Measurements from ENCODE around the gene C1orf116.

GRCh38 chr1:207045453-207045852, 12.9 kb upstream of the C1orf116 start:
- TF ChIP-seq, protein P1, sequence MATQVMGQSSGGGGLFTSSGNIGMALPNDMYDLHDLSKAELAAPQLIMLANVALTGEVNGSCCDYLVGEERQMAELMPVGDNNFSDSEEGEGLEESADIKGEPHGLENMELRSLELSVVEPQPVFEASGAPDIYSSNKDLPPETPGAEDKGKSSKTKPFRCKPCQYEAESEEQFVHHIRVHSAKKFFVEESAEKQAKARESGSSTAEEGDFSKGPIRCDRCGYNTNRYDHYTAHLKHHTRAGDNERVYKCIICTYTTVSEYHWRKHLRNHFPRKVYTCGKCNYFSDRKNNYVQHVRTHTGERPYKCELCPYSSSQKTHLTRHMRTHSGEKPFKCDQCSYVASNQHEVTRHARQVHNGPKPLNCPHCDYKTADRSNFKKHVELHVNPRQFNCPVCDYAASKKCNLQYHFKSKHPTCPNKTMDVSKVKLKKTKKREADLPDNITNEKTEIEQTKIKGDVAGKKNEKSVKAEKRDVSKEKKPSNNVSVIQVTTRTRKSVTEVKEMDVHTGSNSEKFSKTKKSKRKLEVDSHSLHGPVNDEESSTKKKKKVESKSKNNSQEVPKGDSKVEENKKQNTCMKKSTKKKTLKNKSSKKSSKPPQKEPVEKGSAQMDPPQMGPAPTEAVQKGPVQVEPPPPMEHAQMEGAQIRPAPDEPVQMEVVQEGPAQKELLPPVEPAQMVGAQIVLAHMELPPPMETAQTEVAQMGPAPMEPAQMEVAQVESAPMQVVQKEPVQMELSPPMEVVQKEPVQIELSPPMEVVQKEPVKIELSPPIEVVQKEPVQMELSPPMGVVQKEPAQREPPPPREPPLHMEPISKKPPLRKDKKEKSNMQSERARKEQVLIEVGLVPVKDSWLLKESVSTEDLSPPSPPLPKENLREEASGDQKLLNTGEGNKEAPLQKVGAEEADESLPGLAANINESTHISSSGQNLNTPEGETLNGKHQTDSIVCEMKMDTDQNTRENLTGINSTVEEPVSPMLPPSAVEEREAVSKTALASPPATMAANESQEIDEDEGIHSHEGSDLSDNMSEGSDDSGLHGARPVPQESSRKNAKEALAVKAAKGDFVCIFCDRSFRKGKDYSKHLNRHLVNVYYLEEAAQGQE (IDR thresholded peaks at IDR 0.05; ENCODE audit: low read depth) = no peak
- TF ChIP-seq EGR1 (IDR thresholded peaks at IDR 0.05) = no peak
- no peak for TF ChIP-seq EP300 (IDR thresholded peaks at IDR 0.05; ENCODE audit: borderline replicate concordance)
- no peak for TF ChIP-seq NFIC (IDR thresholded peaks at IDR 0.05)
- TF ChIP-seq YY1 (IDR thresholded peaks at IDR 0.05; ENCODE audit: low read depth) = no peak
- no peak for TF ChIP-seq CREB1 (IDR thresholded peaks at IDR 0.05; ENCODE audit: low read depth)
- no peak for TF ChIP-seq TCF12 (IDR thresholded peaks at IDR 0.05; ENCODE audit: low read depth)

Measured in Ishikawa (cell line).